Anterior cingulate cortex (tissue), 58 donors: ENCODE data around the gene GEN1.

Experiments
- DNase-seq, 58 donors: peaks; one replicate each; lab custom pipeline; 2025; lab: John Stamatoyannopoulos, UW

GEN1 gene

DNA sequence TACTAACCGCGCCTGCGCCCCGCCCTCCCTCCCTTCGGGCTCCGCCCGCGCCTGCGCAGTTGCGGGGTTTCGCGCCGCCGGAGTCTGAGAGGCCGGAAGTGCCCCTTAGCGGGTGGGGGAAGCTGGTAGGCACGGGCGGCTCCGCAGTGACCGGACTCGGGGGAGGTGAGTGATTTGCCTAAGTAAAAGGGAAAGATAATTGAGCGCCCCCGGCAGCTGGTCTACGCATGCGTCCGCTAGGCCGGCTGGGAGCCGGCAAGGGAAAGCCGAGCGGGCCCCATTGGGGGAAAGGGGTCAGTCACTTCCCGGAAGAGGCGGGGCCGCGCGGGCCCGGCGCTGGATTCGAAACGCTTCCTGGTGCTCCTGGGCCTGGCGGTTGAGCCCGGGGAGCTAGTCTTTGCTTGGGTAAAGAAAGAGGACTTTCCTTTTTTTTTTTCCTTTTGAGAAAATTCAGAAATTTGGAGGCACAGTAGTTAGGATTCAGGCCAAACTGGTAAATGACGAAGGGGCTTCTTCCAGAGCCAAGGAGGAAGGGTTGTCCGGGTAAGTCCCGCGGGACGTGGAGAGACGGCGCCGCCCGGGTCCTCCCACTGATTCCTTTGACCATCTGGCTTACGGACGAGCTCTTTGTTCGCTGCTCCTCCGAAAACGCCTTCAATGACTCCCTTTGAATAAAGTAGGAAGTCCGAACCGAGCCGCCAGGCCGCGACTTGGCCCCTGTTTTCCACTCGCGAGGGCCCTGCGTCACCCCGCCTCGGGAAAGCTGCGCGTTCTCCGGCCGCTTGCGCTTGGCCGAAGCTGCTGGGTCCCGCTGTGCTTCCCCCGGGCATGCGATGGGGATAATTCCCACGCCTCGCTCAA is at the start of gene GEN1, which contains the start of gene SMC6:
Gene GEN1 (plus strand): TSS at position 336 of the 861 bp plus-strand sequence. CDS start 5,806 bp downstream, outside the sequence.
Gene SMC6 (minus strand): TSS at position 8 of the 861 bp plus-strand sequence. CDS start 7,864 bp downstream, outside the sequence.
- peak; percentile 30 to 99 (median 91) for DNase-seq

- DNase-seq: no peak
Measured at GRCh38 chr2:17706845-17707244, 47.1 kb upstream of the GEN1 start.

GRCh38 chr2:17708501-17708900 is 45.4 kb upstream of the GEN1 start:
- no peak for DNase-seq

DNA sequence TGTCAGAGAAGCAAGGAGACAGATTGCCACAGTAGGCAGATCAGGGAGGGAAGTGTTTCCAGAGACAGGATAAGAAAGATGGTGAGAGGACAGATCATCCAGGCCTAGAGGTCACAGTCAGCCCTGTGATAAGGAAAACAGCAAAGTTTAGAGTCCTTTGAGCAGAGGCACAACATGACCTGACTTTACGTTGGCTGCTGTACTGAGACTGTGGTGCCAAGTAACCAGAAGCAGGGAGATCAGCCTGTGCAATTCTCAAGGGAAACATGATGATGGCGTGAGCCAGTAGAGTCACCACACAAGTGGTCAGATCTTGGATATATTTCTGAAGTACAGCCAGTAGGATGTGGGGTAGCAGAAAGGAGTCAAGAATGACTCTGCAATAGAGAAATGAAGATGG is 44.0 kb upstream of the GEN1 start:
- DNase-seq: no peak

- no peak for DNase-seq
Measured at GRCh38 chr2:17710547-17711248, 43.2 kb upstream of the GEN1 start.

GRCh38 chr2:17713291-17713690 is 40.6 kb upstream of the GEN1 start:
- DNase-seq: peak in 15 of 58 donors; percentile 1 to 57 (median 8)

GRCh38 chr2:17717666-17718065 is 36.3 kb upstream of the GEN1 start:
- DNase-seq: no peak

DNA sequence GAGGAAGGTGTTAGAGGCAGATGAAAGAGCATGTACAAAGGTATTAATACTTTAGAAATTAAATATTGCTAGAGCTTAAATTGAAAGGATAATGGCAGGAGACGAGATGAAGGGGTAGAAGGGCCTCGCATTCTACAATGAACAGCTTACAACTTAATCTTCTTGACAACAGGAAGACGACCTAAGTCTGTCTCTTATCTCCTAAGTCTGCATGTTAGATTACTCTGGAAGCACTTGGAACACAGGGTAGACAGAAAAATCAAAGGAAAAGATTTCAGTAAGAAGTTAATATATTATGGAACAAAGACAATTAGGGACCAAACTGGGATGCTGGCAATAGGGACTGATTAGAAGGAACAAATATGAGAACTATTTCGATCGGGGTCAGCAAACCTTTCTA is 35.2 kb upstream of the GEN1 start:
- no peak for DNase-seq

- no peak for DNase-seq
Measured at GRCh38 chr2:17719562-17720371, 34.2 kb upstream of the GEN1 start.

GRCh38 chr2:17728210-17728609 is 25.7 kb upstream of the GEN1 start:
- no peak for DNase-seq

GRCh38 chr2:17729880-17730279 is 24.1 kb upstream of the GEN1 start:
- no peak for DNase-seq

DNA sequence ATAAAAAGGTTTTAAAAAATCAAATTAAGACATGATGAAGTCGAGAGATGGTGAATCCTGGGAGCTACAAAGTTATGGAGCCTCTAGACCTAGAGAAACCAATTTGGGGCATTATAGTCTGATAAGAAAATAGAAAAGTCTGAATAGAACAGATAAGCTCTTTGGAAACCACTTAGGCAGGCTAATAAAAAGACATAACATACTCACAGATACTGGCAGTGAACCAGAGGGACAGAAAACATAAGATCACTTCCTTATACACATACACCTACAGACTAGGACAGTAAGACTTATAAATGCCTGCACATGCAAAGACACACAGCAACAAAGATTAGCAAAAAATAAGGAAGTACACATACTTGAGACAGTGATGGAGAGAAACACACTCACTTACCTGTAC is 20.3 kb upstream of the GEN1 start:
- no peak for DNase-seq

DNA sequence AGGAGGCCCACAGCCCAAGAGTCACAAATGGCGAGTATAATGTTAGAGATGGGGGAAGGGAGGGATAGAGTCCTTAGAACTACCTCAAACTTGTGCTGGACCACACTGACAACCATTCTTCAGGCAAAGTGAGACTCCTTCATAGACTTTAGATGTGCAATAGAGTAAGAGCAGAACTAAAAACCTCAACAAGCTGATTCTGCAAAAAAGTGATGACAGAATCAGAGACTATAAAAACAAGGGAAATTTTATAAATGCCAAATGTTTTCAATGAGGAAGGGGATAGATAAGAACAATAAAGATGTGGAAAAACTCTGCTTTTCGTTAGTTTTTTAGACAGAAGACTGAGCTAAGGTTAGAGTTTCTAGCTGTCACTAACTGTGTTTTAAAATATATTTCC is 18.1 kb upstream of the GEN1 start:
- DNase-seq: no peak

- no peak for DNase-seq
Measured at GRCh38 chr2:17736989-17737388, 16.9 kb upstream of the GEN1 start.

- DNase-seq: no peak
Measured at GRCh38 chr2:17740203-17740602, 13.7 kb upstream of the GEN1 start.

DNA sequence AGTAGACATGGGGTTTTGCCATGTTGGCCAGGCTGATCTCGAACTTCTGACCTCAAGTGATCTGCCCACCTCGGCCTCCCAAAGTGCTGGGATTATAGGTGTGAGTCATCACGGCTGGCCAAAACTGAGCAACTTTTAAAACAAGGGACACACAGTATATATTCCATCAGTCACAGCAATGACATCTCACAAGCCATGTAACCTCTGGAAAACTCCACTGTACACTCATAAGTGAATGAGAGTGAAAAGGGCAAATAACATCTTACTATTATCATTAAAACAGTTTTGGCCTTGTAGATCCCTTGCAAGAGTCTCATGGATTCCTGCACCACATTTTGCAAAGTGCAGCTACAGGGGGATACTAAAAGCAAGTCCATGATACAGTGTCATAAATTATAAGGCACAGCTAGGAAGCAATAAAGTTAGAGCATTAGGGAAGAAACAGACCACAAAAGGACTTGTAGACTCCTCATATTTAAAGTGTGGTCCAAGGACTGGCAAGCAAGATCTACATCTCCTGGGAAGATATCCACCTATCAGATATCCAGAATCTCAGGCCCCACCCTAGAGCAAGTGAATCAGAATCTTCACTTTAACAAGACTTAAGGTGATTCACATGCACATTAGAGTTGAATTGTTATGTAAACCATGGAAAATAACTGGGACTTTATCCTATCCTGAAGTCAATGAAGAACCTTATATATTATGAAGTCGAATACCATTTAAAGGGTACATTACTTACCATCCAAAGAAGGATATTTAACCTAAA is 6.1 kb upstream of the GEN1 start:
- no peak for DNase-seq

DNA sequence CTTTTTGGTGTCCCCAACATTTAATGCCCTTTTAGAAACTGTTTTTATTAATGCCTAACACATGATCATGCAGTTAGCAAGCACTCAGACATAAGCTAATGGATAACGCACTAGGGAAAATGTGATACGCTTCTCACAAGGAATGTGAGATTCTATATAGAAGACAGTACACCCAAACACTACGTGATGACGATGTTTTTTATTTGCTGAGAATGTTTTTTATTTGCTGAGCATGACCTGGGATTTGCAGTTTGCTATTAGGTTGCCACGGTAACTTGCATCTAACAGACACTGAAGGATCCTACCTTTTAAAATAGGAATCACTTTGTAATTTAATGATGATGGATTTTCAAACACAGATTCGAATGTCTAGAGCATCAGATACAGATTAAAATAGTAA is 5.2 kb upstream of the GEN1 start:
- DNase-seq: no peak

- no peak for DNase-seq
Measured at GRCh38 chr2:17749753-17750438, 4.0 kb upstream of the GEN1 start.

DNA sequence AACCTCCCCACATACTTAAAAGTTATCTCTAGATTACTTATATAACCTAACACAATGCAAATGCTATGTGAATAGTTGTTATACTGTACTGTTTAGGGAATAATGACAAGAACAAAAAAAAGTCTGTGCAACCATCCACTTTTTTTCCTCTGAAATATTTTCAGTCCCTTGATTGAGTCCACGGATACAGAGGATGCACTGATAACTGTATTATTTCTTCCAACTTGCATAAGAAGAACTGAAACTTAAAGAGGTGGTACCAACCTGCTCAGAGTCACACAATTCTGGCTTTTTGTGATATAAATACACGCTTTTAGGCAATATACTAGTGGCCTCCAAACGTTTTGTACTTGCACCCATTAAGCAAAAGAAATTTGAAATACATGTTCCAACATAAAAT is 1.7 kb upstream of the GEN1 start:
- DNase-seq: no peak
